HEK293T (cell line): Measurements from ENCODE around the gene NOTCH2.
A peak's percentile ranks its signal among the peaks of the same experiment; 100 is the strongest.
"Not testable (repeated sequence)": the region's sequence is repeated elsewhere in the genome, so short reads cannot be mapped to it uniquely, and the experiment has no call there.

Experiments used
- CTCF ChIA-PET: fragments of 350-600 bp; formaldehyde crosslinking; extraction: SDS; loops from one replicate; lab custom pipeline; 2021; ENCODE audit warnings: antibody characterized with exemption, inconsistent platforms; lab: Yijun Ruan, JAX
- POLR2A ChIA-PET: fragments of 350-600 bp; formaldehyde crosslinking; extraction: SDS; loops from one replicate; lab custom pipeline; 2020; ENCODE audit warnings: antibody characterized with exemption, inconsistent platforms; lab: Yijun Ruan, JAX
- DNase-seq: peaks from one replicate; pipeline ENCODE4 v3.0.0; 2012; ENCODE audit warnings: mixed read lengths; ENCODE audit errors: extremely low spot score
- PKNOX1 ChIP-seq: fragments of 450-650 bp; IDR thresholded peaks from 2 replicates; pipeline ENCODE4 v1.6.1; 2016

NOTCH2 gene

GRCh38 chr1:120092232-120093218 is 23.1 kb upstream of the NOTCH2 start:
- POLR2A ChIA-PET, DNase-seq, CTCF ChIA-PET: not testable (repeated sequence)

- DNase-seq, CTCF ChIA-PET, POLR2A ChIA-PET: not testable (repeated sequence)
These were observed 21.4 kb upstream of the NOTCH2 start for GRCh38 chr1:120090830-120091229.

GRCh38 chr1:120087959-120088358 is 18.5 kb upstream of the NOTCH2 start:
- CTCF ChIA-PET, DNase-seq, POLR2A ChIA-PET: not testable (repeated sequence)

- DNase-seq, CTCF ChIA-PET, POLR2A ChIA-PET: not testable (repeated sequence)
These were observed 405 bp upstream of the NOTCH2 start for GRCh38 chr1:120069920-120070214.

- CTCF ChIA-PET, POLR2A ChIA-PET, DNase-seq: not testable (repeated sequence)
These were observed 787 bp downstream of the NOTCH2 start for GRCh38 chr1:120068683-120069066.

- POLR2A ChIA-PET, CTCF ChIA-PET, DNase-seq: not testable (repeated sequence)
These were observed 21.3 kb downstream of the NOTCH2 start for GRCh38 chr1:120048208-120048607.

- POLR2A ChIA-PET, DNase-seq, CTCF ChIA-PET: not testable (repeated sequence)
These were observed 27.7 kb downstream of the NOTCH2 start for GRCh38 chr1:120041771-120042170.

GRCh38 chr1:120032253-120032652 is 37.2 kb downstream of the NOTCH2 start:
- POLR2A ChIA-PET, DNase-seq, CTCF ChIA-PET: not testable (repeated sequence)

GRCh38 chr1:120023791-120024190 is 45.7 kb downstream of the NOTCH2 start:
- CTCF ChIA-PET, DNase-seq, POLR2A ChIA-PET: not testable (repeated sequence)

- POLR2A ChIA-PET, DNase-seq: not testable (repeated sequence)
- CTCF ChIA-PET, result interaction anchor here (0.5 kb wide), 1 partner anchor 268 kb away, joined by 4 read pairs; no protein-coding TSS in a partner anchor
These were observed 54.5 kb downstream of the NOTCH2 start for GRCh38 chr1:120014978-120015377.

- CTCF ChIA-PET, POLR2A ChIA-PET, DNase-seq: not testable (repeated sequence)
These were observed 61.1 kb downstream of the NOTCH2 start for GRCh38 chr1:120008320-120008719.

GRCh38 chr1:120007850-120008249 is 61.6 kb downstream of the NOTCH2 start:
- DNase-seq, POLR2A ChIA-PET, CTCF ChIA-PET: not testable (repeated sequence)

GRCh38 chr1:120001035-120001434 is 68.4 kb downstream of the NOTCH2 start:
- CTCF ChIA-PET, POLR2A ChIA-PET, DNase-seq: not testable (repeated sequence)

GRCh38 chr1:119996731-119997312 is 72.6 kb downstream of the NOTCH2 start:
- not testable (repeated sequence) for DNase-seq

GRCh38 chr1:119995975-119996374 is 73.5 kb downstream of the NOTCH2 start:
- CTCF ChIA-PET, POLR2A ChIA-PET: not testable (repeated sequence)

More at GRCh38 chr1:119996731-119997312, 72.6 kb downstream of the NOTCH2 start:
- CTCF ChIA-PET, POLR2A ChIA-PET: not testable (repeated sequence)
- peak; percentile 25; the same call in 1 of the 2 replicates for TF ChIP-seq PKNOX1

More at GRCh38 chr1:119995975-119996374, 73.5 kb downstream of the NOTCH2 start:
- not testable (repeated sequence) for DNase-seq
